ENCODE results near the gene CCNT2.
A peak's percentile ranks its signal among the peaks of the same experiment; 100 is the strongest.
"Not testable (repeated sequence)": the region's sequence is repeated elsewhere in the genome, so short reads cannot be mapped to it uniquely, and the experiment has no call there.

CCNT2 gene

DNA sequence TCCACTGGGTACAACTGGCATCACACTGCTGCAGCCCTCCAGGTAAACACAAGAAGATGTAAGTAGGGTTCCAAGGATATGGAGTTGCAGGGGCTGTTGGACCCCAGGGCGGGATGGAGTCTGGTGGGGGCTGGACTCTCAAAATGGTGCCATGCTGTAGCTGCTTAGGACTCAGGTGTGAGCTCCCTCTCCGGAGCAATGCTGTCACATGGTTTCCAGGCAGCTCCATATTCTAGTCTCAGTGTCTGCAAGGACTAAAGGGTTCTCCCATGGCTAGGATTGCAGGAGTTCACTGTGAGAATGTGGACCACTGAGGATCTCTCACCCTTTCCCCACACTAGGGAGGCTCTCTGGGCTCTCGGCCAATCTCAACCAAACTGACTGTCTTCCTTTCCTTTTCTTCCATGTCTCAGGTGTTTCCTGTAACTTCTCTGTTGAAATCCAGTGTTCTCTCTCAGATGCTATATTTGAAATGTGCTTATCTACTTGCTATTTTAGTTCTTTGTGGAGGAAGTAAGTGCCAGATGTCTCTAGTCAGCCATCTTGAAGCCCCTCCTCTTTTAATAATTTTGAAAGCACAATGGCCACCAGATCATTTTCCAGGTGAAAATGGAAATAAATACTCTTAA is 57.6 kb downstream of the CCNT2 start:
- no peak for DNase-seq (ENCODE audit: low read depth)

DNA sequence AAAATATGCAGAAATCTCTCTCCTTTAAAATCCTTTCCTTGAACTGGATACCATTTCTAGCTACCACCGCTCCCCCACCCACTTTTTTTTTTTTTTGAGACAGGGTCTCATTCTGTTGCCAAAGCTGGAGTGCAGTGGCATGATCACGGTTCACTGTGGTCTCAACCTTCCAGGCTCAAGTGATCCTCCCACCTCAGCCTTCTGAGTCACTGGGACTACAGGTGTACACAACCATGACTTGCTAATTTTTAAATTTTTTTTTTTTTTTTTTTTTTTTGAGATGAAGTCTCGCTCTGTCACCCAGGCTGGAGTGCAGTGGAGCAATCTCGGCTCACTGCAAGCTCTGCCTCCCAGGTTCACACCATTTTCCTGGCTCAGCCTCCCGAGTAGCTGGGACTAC is 58.5 kb downstream of the CCNT2 start:
- DNase-seq (ENCODE audit: low read depth), result not testable (repeated sequence)

- DNase-seq (ENCODE audit: low read depth), result no peak
Observed at GRCh38 chr2:134979221-134979620, 60.6 kb downstream of the CCNT2 start.

- no peak for DNase-seq (ENCODE audit: low read depth)
Observed at GRCh38 chr2:134980639-134981038, 62.0 kb downstream of the CCNT2 start.

DNA sequence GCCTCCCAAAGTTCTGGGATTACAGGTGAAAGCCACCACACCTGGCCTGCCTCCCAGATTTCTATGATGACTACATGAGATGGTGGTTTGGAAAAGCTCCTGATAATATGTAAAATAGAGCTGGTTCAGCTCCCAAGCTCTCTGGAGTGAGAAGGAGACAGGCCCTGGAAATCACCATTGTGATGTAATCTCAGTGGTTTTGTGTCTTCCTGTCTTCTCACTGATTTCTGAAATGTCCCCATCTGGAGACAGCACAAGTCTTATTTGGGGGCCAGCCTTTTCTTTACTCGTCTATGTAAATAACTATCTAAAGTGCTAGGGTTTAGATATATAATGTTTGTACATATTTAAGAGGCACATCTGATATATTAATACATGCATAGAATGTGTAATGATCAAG is 64.0 kb downstream of the CCNT2 start:
- DNase-seq (ENCODE audit: low read depth), result no peak

DNA sequence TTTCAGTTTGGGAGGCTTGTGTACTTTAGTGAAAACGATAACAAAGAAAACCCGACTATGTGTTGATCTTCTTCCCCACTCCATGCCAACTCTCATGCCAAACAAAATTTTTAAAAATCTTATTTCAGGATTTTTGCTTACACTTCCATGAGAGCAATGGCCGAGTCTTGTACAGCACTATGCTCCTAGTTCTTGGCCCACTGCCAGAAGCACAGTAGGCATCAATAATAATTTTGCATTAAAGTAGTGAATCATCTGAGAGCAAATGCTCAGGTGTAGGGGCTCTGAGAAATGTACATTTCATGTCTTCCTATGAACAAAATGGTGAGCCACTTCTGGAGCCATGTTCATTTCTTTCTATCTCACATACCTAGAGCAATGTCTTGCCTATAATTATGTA is 66.4 kb downstream of the CCNT2 start:
- DNase-seq (ENCODE audit: low read depth), result no peak

GRCh38 chr2:134988994-134989605 is 70.5 kb downstream of the CCNT2 start:
- DNase-seq (ENCODE audit: low read depth), result no peak

GRCh38 chr2:134999521-134999920 is 80.9 kb downstream of the CCNT2 start:
- no peak for DNase-seq (ENCODE audit: low read depth)

- DNase-seq (ENCODE audit: low read depth), result no peak
Observed at GRCh38 chr2:135002836-135003235, 84.2 kb downstream of the CCNT2 start.

DNA sequence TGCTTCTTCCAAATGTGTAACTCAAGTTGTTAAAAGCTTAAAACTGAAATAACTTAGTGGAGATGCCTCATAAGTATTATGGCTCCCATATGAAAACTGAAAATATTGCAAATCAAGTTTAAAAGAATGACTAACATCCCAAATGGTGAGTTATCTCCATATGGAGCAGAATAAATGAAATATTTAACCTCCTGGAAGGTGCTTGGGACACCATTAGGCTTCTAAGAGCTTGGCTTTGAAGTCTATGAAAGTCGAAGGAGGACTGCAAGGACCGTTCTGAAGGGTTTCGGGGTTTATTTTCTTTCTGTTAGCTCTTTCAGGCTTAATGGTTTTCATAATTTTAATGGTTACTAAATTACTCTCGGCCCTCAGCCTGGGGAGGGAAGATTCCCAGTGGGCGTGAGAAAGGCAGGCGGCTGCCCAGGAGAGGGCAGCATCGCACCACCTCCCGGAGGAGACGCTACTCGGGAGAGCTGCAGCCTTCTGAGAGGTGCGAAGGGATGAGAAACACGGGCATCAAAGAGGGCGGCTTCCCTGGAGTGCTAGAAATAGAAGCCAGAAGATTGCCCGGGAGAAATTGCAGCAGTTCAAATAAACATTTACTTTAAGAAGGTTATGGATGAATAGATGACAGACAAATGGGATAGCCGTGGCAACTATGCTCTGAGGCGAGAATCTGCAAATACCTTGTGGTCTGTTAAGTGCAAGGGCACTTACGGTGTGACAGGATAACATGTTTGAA is 85.6 kb downstream of the CCNT2 start:
- DNase-seq (ENCODE audit: low read depth), result peak; percentile 49

- DNase-seq (ENCODE audit: low read depth), result no peak
Observed at GRCh38 chr2:135005753-135006152, 87.1 kb downstream of the CCNT2 start.
